ENCODE measurements around the gene PDIK1L. TPM values are rescaled to one million over a fixed set of nuclear protein-coding genes. Genes with fewer than 3 reads are reported as not detected.

The PDIK1L gene
- total and polyA plus RNA-seq, 2 of the 8 experiments (the other 6 are each of a cell fraction or from before 2014, with no cell fraction given), result 0.95 to 4.5 TPM

DNA sequence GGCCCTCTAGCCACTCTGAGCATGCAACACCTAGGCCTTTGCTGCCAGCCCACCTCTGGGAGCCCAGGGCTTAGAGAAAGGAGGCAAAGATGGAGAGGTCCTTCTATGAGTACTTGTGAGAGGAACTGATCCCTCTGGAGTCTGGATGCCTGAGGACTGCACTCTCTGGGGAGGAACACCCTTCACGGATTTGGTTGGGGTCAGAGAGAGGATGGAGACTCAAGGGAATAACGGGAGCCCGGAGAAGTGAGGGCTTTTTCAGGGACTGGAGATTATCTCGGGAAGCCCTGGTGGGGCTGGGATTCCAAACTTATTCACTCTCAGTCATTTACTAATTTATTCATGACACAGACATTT is 57.6 kb downstream of the PDIK1L start:
- H3K79me2 ChIP-seq (ENCODE audit: control insufficient read depth in 1 of 2, insufficient read depth in 2 of 2, low read length in 2 of 2), result peaks cover 0 to 8% of the 10 kb centered on the region in 2 experiments; a peak in 2 of 4 replicates

More for the DNA sequence above, 57.6 kb downstream of the PDIK1L start:
- no peak overlapping the region for H3K56ac ChIP-seq (replicated peaks; ENCODE audit: insufficient read length, low read depth, low read length)
- POLR2A ChIA-PET (ENCODE audit: partially characterized antibody), result interaction anchor here (0.5 to 2.9 kb wide), 8 partner anchors 8 to 82 kb away, joined by 3 to 6 read pairs (median 4); partner anchors contain the start of genes CATSPER4, CEP85 and CNKSR1
- no peak overlapping the region for H2BK20ac ChIP-seq (ENCODE audit: low read length)
- peak overlapping the region in 2 of 4 experiments; percentile 74 to 79; a peak in 4 of 8 replicates for H3K4me3 ChIP-seq (ENCODE audit: extremely low read depth in 1 of 4, insufficient read depth in 2 of 4, low read depth in 3 of 4, low read length in 4 of 4)
- H2AK5ac ChIP-seq (ENCODE audit: low read depth, low read length), result no peak overlapping the region
- H3K9ac ChIP-seq (replicated peaks in 1 of 4; ENCODE audit: extremely low read depth in 1 of 4, low read depth in 3 of 4, low read length in 3 of 4), result no peak overlapping the region
- H3K27ac ChIP-seq (ENCODE audit: low read depth, low read length), result no peak overlapping the region
- no peak for TF ChIP-seq HDAC6 (IDR thresholded peaks at IDR 0.05; ENCODE audit: low read depth, low read length)
- no peak for TF ChIP-seq RAD21 (IDR thresholded peaks at IDR 0.05 in 1 of 2, conservative IDR thresholded peaks at IDR 0.05 in 1 of 2; ENCODE audit: low read depth in 2 of 2, low read length in 2 of 2)
- TF ChIP-seq KDM4A (IDR thresholded peaks at IDR 0.05; ENCODE audit: low read depth, low read length, severe bottlenecking), result no peak
- TF ChIP-seq CHD1 (IDR thresholded peaks at IDR 0.05; ENCODE audit: low read depth, low read length), result no peak
- TF ChIP-seq BRCA1 (IDR thresholded peaks at IDR 0.05; ENCODE audit: low read depth, low read length), result no peak
- TF ChIP-seq SRF (IDR thresholded peaks at IDR 0.05; ENCODE audit: low read depth, low read length), result no peak
- no peak for TF ChIP-seq ASH2L (IDR thresholded peaks at IDR 0.05; ENCODE audit: low read length)
- TF ChIP-seq GABPA (IDR thresholded peaks at IDR 0.05; ENCODE audit: borderline replicate concordance, insufficient read depth, low read length), result no peak
- no peak overlapping the region for H3K4ac ChIP-seq (replicated peaks; ENCODE audit: insufficient read length, low read depth, low read length)
- H3K36me3 ChIP-seq (ENCODE audit: control insufficient read depth in 2 of 4, insufficient read depth in 4 of 4, low read length in 3 of 4), result no peaks in the 10 kb centered on the region; a peak in 1 of 8 replicates
- no peak overlapping the region for H2AFZ ChIP-seq (ENCODE audit: low read length)
- H3K79me1 ChIP-seq (ENCODE audit: low read depth, low read length), result peaks cover 4% of the 10 kb centered on the region; the same call in 1 of the 2 replicates
- H3K4me2 ChIP-seq (ENCODE audit: insufficient read depth in 1 of 2, low read depth in 2 of 2, low read length in 2 of 2), result peak overlapping the region; percentile 1 to 96; a peak in 3 of 4 replicates
- no peak overlapping the region for H3K18ac ChIP-seq (ENCODE audit: extremely low read depth, low read length)
- peaks cover 0 to 11% (median 8%) of the 10 kb centered on the region in 4 experiments; a peak in 6 of 7 replicates for H3K27me3 ChIP-seq (replicated peaks in 1 of 4; ENCODE audit: control insufficient read depth in 3 of 4, extremely low read depth in 1 of 4, insufficient read depth in 3 of 4, low read length in 3 of 4)
- CTCF ChIA-PET (ENCODE audit: partially characterized antibody), result interaction anchor here (0.6 to 16.2 kb wide), 19 partner anchors 9 to 248 kb away, joined by 3 to 159 read pairs (median 5); partner anchors contain the start of genes CATSPER4, CEP85, FAM110D and PDIK1L
- no peak overlapping the region for H3K14ac ChIP-seq (ENCODE audit: insufficient read length)
- DNase-seq (ENCODE audit: low read depth in 1 of 2, low spot score in 2 of 2) (no peak), FAIRE-seq (no peak)
- peaks cover 12% of the 10 kb centered on the region for H3K23me2 ChIP-seq (ENCODE audit: low read depth, low read length)
- peak overlapping the region; percentile 88; the same call in 1 of the 2 replicates for H2BK15ac ChIP-seq (ENCODE audit: low read length)
- no peak overlapping the region for H4K8ac ChIP-seq (ENCODE audit: extremely low read depth, insufficient read depth, low read length)
- H3K23ac ChIP-seq (ENCODE audit: insufficient read length), result no peak overlapping the region
- no peak overlapping the region for H4K5ac ChIP-seq (ENCODE audit: insufficient read length, low read depth, low read length)
- H2BK5ac ChIP-seq (ENCODE audit: low read depth, low read length), result no peak overlapping the region
- WGBS, 2 experiments (ENCODE audit: extremely low coverage in 1 of 2, insufficient coverage in 1 of 2, insufficient read length in 1 of 2, insufficient replicate concordance in 2 of 2, low coverage in 1 of 2, low lambda C conversion rate in 2 of 2, missing lambda C conversion rate in 1 of 2), result 83% methylated on average over 4 of the region's 4 CpGs; no CpG with 5 or more reads in 1 of the 2 experiments
- H4K91ac ChIP-seq (replicated peaks; ENCODE audit: insufficient read length, low read length), result no peak overlapping the region
- H4K20me1 ChIP-seq (replicated peaks in 1 of 2; ENCODE audit: control insufficient read depth in 1 of 2, insufficient read depth in 2 of 2, low read length in 2 of 2), result peaks cover 0 to 4% of the 10 kb centered on the region in 2 experiments
- no peak overlapping the region for H2BK12ac ChIP-seq (ENCODE audit: low read depth, low read length)
- no peak overlapping the region for H2BK120ac ChIP-seq (replicated peaks; ENCODE audit: low read depth, low read length)
- H3K9me3 ChIP-seq (ENCODE audit: insufficient read depth in 2 of 2, low read depth in 1 of 2, low read length in 1 of 2), result no peaks in the 10 kb centered on the region
- peaks cover 5 to 20% (median 15%) of the 10 kb centered on the region in 4 experiments for H3K4me1 ChIP-seq (replicated peaks in 1 of 4; ENCODE audit: control insufficient read depth in 3 of 4, insufficient read depth in 4 of 4, low read length in 3 of 4)
